Lung (tissue), 12 donors: ENCODE measurements around the gene LGR4. TPM values are rescaled to one million over a fixed set of nuclear protein-coding genes. Genes with fewer than 3 reads are reported as not detected.

Experiments
- ATAC-seq: fragments of 200-7000 bp; cut with Tn5 transposase; one replicate; pipeline ENCODE4 v1.9.1; 2020; ENCODE audit warnings: moderate number of reproducible peaks; ENCODE audit not compliant: insufficient read depth, low FRiP score
- DNase-seq, 3 donors: peaks; one replicate each; pipeline ENCODE4 v3.0.0-alpha.2; 2013 to 2017
- H3K27ac ChIP-seq, 2 donors: one replicate each; pipeline ENCODE4 v1.5.1; 2013; ENCODE audit warnings: mild to moderate bottlenecking in 2 of 2, moderate library complexity in 2 of 2, control low read depth in 1 of 2, inconsistent platforms in 1 of 2, low read depth in 1 of 2, low read length in 1 of 2
- H3K27me3 ChIP-seq, 3 donors: one replicate each; pipeline ENCODE4 v1.5.1; 2013; ENCODE audit warnings: low read length in 2 of 3; ENCODE audit not compliant: control insufficient read depth in 3 of 3, insufficient read depth in 3 of 3
- H3K36me3 ChIP-seq, 4 donors: one replicate each; pipeline ENCODE4 v1.5.1; 2013; ENCODE audit warnings: low read length in 4 of 4, mild to moderate bottlenecking in 1 of 4, moderate library complexity in 1 of 4; ENCODE audit not compliant: control insufficient read depth in 4 of 4, insufficient read depth in 4 of 4
- H3K4me1 ChIP-seq, 5 donors: one replicate each; pipeline ENCODE4 v1.5.1; 2013; ENCODE audit warnings: low read length in 5 of 5, mild to moderate bottlenecking in 2 of 5, moderate library complexity in 1 of 5; ENCODE audit not compliant: control insufficient read depth in 5 of 5, insufficient read depth in 5 of 5
- H3K4me3 ChIP-seq: one replicate; pipeline ENCODE4 v1.5.1; 2013; ENCODE audit warnings: mild to moderate bottlenecking, control low read depth, moderate library complexity
- H3K9ac ChIP-seq, 2 donors: one replicate each; pipeline ENCODE4 v1.5.1; 2013; ENCODE audit warnings: low read length in 2 of 2, control low read depth in 1 of 2; ENCODE audit not compliant: insufficient read depth in 1 of 2
- H3K9me3 ChIP-seq, 4 donors: one replicate each; pipeline ENCODE4 v1.5.1; 2013; ENCODE audit warnings: low read length in 3 of 4, mild to moderate bottlenecking in 1 of 4, moderate library complexity in 1 of 4; ENCODE audit not compliant: control insufficient read depth in 4 of 4, insufficient read depth in 3 of 4
- WGBS, 2 donors: extraction: QIAGEN DNeasy Blood & Tissue Kit; methylation state at CpG; one replicate each; pipeline ENCODE4 v1.1.7; 2013; 5-methylcytosine and 5-hydroxymethylcytosine counted together
- polyA plus RNA-seq, 2 donors: library from polyadenylated mRNA; stranded (reverse); fragments of 200-250 nt; gene quantifications; one replicate each; pipeline ENCODE4 v1.2.1, GENCODE V29; 2013
- total RNA-seq, 2 donors: library from RNA; depleted of rRNA in 1 of 2; stranded (reverse); fragments of >200 nt in 1 of 2; gene quantifications; one replicate each; pipeline ENCODE4 v1.2.1, GENCODE V29; 2014 to 2021
- TF ChIP-seq, protein P1 (sequence below): IDR thresholded peaks from 2 replicates; pipeline ENCODE4 v1.5.1; 2012; ENCODE audit warnings: mild to moderate bottlenecking; ENCODE audit errors: control extremely low read depth, extremely low read depth
- donor health status: control.
- donor health status: control.
- donor health status: Bipolar disorder and iron deficiency.
- donor health status: healthy.
- donor health status: DM: yes; HTN: yes; CAD: no.

LGR4 gene
- total and polyA plus RNA-seq, 4 donors = 2.2 to 29.2 (median 3.7) TPM

DNA sequence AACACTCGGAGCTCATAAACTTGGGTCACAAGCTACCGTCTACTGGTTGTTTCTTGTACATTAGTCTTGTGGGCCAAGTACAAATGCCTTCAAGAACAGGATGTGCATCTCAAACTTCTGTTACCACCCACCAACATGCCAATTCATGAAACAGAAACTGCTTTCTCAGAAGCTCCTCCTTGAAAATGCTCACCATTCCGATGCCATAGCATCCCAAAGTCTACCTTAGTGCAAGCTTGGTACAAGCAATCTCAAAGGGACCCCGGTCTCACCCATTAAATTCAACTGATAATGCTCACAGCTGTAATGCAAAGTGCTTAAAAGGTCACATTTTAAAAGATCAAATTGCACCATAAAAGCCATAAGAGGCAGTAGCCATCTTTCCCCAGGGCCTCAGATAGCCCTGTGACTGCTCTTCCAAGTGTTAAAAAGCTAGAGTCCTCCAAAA lies 77.8 kb downstream of the LGR4 start:
- no peak for ATAC-seq
- H3K9ac ChIP-seq = no peak overlapping the region

GRCh38 chr11:27392278-27393114 lies 80.1 kb downstream of the LGR4 start:
- H3K27ac ChIP-seq = peak overlapping the region in 1 of 2 donors; percentile 43
- TF ChIP-seq, protein P1, sequence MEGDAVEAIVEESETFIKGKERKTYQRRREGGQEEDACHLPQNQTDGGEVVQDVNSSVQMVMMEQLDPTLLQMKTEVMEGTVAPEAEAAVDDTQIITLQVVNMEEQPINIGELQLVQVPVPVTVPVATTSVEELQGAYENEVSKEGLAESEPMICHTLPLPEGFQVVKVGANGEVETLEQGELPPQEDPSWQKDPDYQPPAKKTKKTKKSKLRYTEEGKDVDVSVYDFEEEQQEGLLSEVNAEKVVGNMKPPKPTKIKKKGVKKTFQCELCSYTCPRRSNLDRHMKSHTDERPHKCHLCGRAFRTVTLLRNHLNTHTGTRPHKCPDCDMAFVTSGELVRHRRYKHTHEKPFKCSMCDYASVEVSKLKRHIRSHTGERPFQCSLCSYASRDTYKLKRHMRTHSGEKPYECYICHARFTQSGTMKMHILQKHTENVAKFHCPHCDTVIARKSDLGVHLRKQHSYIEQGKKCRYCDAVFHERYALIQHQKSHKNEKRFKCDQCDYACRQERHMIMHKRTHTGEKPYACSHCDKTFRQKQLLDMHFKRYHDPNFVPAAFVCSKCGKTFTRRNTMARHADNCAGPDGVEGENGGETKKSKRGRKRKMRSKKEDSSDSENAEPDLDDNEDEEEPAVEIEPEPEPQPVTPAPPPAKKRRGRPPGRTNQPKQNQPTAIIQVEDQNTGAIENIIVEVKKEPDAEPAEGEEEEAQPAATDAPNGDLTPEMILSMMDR = no peak
- H3K27me3 ChIP-seq = peaks cover 0 to 23% (median 0%) of the 10 kb centered on the region in 3 donors
- H3K9me3 ChIP-seq = no peaks in the 10 kb centered on the region
- no peak for ATAC-seq
- DNase-seq = peak in 2 of 3 donors; percentile 67 to 74
- H3K36me3 ChIP-seq = peaks cover 0 to 2% (median 0%) of the 10 kb centered on the region in 4 donors
- peaks cover 0 to 27% (median 8%) of the 10 kb centered on the region in 5 donors for H3K4me1 ChIP-seq
- H3K9ac ChIP-seq = no peak overlapping the region
- WGBS, 2 donors = 85 to 93% methylated on average over 4 of the region's 4 CpGs
- H3K4me3 ChIP-seq = no peak overlapping the region

More for the DNA sequence above, 77.8 kb downstream of the LGR4 start:
- TF ChIP-seq, protein P1 = no peak
- no peak for DNase-seq
- Histone ChIP-seq H3K4me1 (peaks cover 0 to 38% (median 8%) of the 10 kb centered on the region in 5 donors), H3K36me3 (peaks cover 0 to 2% (median 0%) of the 10 kb centered on the region in 4 donors), H3K9me3 (no peaks in the 10 kb centered on the region), H3K27ac (no peak overlapping the region), H3K4me3 (no peak overlapping the region), H3K27me3 (peaks cover 0 to 33% (median 2%) of the 10 kb centered on the region in 3 donors)
- WGBS, 2 donors = 78 to 79% methylated on average over 4 of the region's 4 CpGs

GRCh38 chr11:27391331-27392015 lies 81.1 kb downstream of the LGR4 start:
- H3K9ac ChIP-seq = no peak overlapping the region
- ATAC-seq (no peak), DNase-seq (no peak)
- H3K4me3 ChIP-seq = no peak overlapping the region
- no peaks in the 10 kb centered on the region for H3K9me3 ChIP-seq
- TF ChIP-seq, protein P1 = no peak
- peak overlapping the region in 1 of 2 donors; percentile 43 for H3K27ac ChIP-seq
- peaks cover 0 to 25% (median 4%) of the 10 kb centered on the region in 3 donors for H3K27me3 ChIP-seq
- WGBS, 2 donors = 83 to 89% methylated on average over 5 of the region's 5 CpGs
- peaks cover 0 to 2% (median 0%) of the 10 kb centered on the region in 4 donors for H3K36me3 ChIP-seq
- H3K4me1 ChIP-seq = peaks cover 0 to 23% (median 4%) of the 10 kb centered on the region in 5 donors
